SU-DHL-6 (cell line): ENCODE measurements around the gene STX10.

Experiments used
- H2AFZ ChIP-seq: fragments of 200-600 bp; sonication (generic); 2 replicates; pipeline ENCODE4 v1.6.1; 2014; ENCODE audit warnings: low read depth, mild to moderate bottlenecking, moderate library complexity, mixed read lengths, antibody characterized with exemption, low read length; ENCODE audit not compliant: severe bottlenecking
- H3F3A ChIP-seq: fragments of 200-600 bp; shearing (Covaris generic); 2 replicates; pipeline ENCODE4 v1.6.0; 2016; ENCODE audit warnings: antibody characterized with exemption, mild to moderate bottlenecking; ENCODE audit not compliant: insufficient read depth
- H3K27ac ChIP-seq: fragments of 200-600 bp; sonication (generic); 2 replicates; pipeline ENCODE4 v1.5.1; 2016; ENCODE audit warnings: low read depth, mild to moderate bottlenecking, low read length, moderate library complexity, mixed read lengths
- H3K27me3 ChIP-seq: fragments of 200-600 bp; sonication (generic), shearing (Covaris generic); 2 replicates; pipeline ENCODE4 v1.6.0; 2014; ENCODE audit warnings: mild to moderate bottlenecking, low read length
- H3K36me3 ChIP-seq: fragments of 200-600 bp; sonication (generic); 2 replicates; pipeline ENCODE4 v1.6.1; 2014; ENCODE audit warnings: mild to moderate bottlenecking, low read length, mixed read lengths
- H3K4me2 ChIP-seq: fragments of 300-600, 200-600 bp; shearing (Covaris generic), sonication (generic); 2 replicates; pipeline ENCODE4 v1.6.0; 2014; ENCODE audit warnings: low read length, low read depth, mild to moderate bottlenecking; ENCODE audit not compliant: poor library complexity, severe bottlenecking
- H3K4me3 ChIP-seq: fragments of 200-600 bp; sonication (generic); 2 replicates; pipeline ENCODE4 v1.5.1; 2014; ENCODE audit warnings: antibody characterized with exemption, low read length, mild to moderate bottlenecking, mixed read lengths; ENCODE audit not compliant: insufficient read depth, poor library complexity, severe bottlenecking
- H3K79me2 ChIP-seq: fragments of 200-600 bp; sonication (generic); 2 replicates; pipeline ENCODE4 v1.6.1; 2014; ENCODE audit warnings: mild to moderate bottlenecking, low read length, moderate library complexity; ENCODE audit not compliant: insufficient read depth
- H3K9ac ChIP-seq: fragments of 200-600 bp; sonication (generic); 2 replicates; pipeline ENCODE4 v1.7.0; 2014; ENCODE audit warnings: mild to moderate bottlenecking, low read length
- H3K9me2 ChIP-seq: fragments of 200-600 bp; sonication (generic); replicated peaks from 2 replicates; pipeline ENCODE4 v1.6.1; 2014; ENCODE audit warnings: low read length; ENCODE audit not compliant: insufficient read depth
- H3K9me3 ChIP-seq: fragments of 200-600 bp; sonication (generic); 2 replicates; pipeline ENCODE4 v1.6.1; 2014; ENCODE audit warnings: low read length, mixed read lengths; ENCODE audit not compliant: insufficient read depth
- H4K20me1 ChIP-seq: fragments of 200-600 bp; sonication (generic); 2 replicates; pipeline ENCODE4 v1.6.1; 2014; ENCODE audit warnings: low read depth, mild to moderate bottlenecking, antibody characterized with exemption, low read length, moderate library complexity, mixed read lengths
- CTCF ChIP-seq: fragments of 200-600 bp; sonication (generic); IDR thresholded peaks from one replicate; pipeline ENCODE4 v1.5.1; 2017; ENCODE audit warnings: antibody characterized with exemption, mild to moderate bottlenecking, low read length, moderate library complexity; ENCODE audit not compliant: insufficient read depth, poor library complexity, severe bottlenecking
- EZH2phosphoT487 ChIP-seq: fragments of 200-600 bp; sonication (generic), shearing (Covaris generic); conservative IDR thresholded peaks from 2 replicates; pipeline ENCODE4 v1.6.1; 2018; ENCODE audit warnings: mild to moderate bottlenecking, antibody characterized with exemption, low read length, moderate library complexity, mixed read lengths

STX10 gene

DNA sequence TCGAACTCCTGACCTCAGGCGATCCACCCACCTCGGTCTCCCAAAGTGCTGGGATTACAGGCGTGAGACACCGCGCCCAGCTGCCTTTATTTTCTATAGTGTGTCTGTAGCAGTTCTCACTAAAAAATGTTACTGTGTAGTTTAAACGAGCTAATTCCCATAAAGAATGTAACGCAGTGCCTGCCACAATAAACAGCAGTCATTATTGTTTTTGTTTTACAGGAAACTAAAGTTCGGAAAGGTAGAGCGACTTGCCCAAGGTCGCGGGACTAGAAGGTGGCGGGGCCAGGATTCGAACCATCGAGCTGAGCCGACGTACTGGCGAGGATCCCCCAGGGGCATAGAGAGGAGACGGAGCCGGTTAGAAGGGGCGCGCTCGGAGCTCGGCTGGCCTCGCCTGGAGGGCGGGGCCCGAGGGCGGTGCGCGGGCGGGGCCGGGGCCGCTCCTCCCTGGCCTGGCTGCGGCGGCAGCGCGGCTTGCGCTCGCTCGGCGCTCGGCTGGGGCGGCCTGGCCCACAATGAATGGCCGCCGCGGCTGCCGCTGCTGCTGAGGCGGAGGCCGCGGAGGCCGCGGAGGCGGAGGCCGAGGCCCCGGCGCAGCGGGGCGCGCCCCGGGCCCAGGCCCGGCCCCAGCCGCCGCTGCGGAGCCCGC is 32.3 kb downstream of the STX10 start, which contains the start of gene NACC1:
Gene NACC1, plus strand, starts transcription at position 493 of the 652 bp plus-strand sequence. CDS start 16,944 bp downstream, outside the sequence.
- Histone ChIP-seq H3K36me3 (0 out of 2 replicates have a peak, but pooled peaks cover 2% of the 10 kb centered on the region), H4K20me1 (no peaks in the 10 kb centered on the region), H3K27me3 (no peaks in the 10 kb centered on the region), H3F3A (peaks cover 8% of the 10 kb centered on the region), H3K9me3 (no peaks in the 10 kb centered on the region), H3K4me2 (peak within 1 kb of the TSS; percentile 74), H3K79me2 (peaks cover 56% of the 10 kb centered on the region), H3K27ac (peak within 1 kb of the TSS; percentile 79), H3K9ac (peak within 1 kb of the TSS; percentile 91), H3K9me2 (no peaks in the 10 kb centered on the region), H2AFZ (peak within 1 kb of the TSS; percentile 77), H3K4me3 (peak within 1 kb of the TSS; percentile 100)
- TF ChIP-seq CTCF (no peak), EZH2phosphoT487 (no peak)

GRCh38 chr19:13117176-13117771 is 32.9 kb downstream of the STX10 start:
- Histone ChIP-seq H3K9me2 (no peaks in the 10 kb centered on the region), H3F3A (peaks cover 8% of the 10 kb centered on the region), H3K27ac (peak overlapping the region; percentile 79), H3K27me3 (no peaks in the 10 kb centered on the region), H2AFZ (peak overlapping the region; percentile 77), H3K9ac (peak overlapping the region; percentile 79), H3K36me3 (0 out of 2 replicates have a peak, but pooled peaks cover 2% of the 10 kb centered on the region), H3K4me2 (peak overlapping the region; percentile 74), H3K79me2 (peaks cover 50% of the 10 kb centered on the region), H3K9me3 (no peaks in the 10 kb centered on the region), H4K20me1 (no peaks in the 10 kb centered on the region), H3K4me3 (peak overlapping the region; percentile 95)
- no peak for TF ChIP-seq CTCF
- no peak for TF ChIP-seq EZH2phosphoT487

DNA sequence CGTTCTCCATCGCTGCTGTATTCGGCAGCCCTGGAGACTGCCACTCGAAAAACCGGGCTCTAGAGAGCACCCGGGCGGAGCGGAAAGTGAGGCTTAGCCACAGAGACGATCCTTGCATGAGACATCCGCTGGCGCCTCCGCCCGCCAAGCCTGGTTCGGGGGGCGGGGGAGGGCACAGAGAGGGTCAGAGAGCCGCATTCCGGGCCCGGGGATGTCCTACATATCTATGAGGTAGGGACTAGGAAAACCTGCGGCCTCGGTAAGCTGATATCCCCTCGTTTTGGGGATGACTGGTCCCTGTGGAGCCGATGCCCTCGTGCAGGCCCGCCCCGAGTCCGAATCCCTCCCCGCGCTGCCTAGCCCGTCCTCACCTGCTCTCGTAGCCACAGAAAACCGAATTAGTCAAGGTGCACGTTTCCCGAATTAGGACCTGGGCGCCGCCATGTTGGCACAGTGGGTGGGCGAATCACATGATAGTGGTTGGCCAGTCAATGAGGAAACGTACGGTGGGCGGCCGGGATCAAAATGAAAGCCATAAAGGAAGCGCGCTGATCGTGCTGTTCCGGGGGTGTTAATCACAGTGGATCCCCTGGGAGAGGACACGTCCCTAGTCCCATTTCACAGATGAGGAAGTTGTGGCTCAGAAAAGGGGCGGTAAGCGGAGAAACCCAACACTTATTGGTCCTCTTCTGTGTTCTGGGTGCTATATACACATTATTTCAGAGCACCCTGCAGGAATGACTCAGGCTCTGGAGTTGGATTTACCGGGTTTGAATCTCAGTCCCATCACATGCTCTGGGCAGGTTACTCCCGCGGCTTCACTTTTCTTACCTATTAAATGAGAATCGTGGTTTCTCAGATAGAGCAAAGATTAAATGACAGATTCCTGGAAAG is 33.6 kb downstream of the STX10 start, which contains the start of gene TRMT1:
Gene TRMT1, minus strand, starts transcription at position 459 of the 894 bp plus-strand sequence. Its CDS starts 341 bp downstream, at position 118.
- H3K9me3 ChIP-seq, result no peaks in the 10 kb centered on the region
- H3K4me3 ChIP-seq, result peak within 1 kb of the TSS; percentile 95
- H3K27me3 ChIP-seq, result no peaks in the 10 kb centered on the region
- TF ChIP-seq CTCF, result no peak
- no peak for TF ChIP-seq EZH2phosphoT487
- no peaks in the 10 kb centered on the region for H3K9me2 ChIP-seq
- H3K9ac ChIP-seq, result peak within 1 kb of the TSS; percentile 79
- H3F3A ChIP-seq, result peaks cover 8% of the 10 kb centered on the region
- H3K36me3 ChIP-seq, result 0 out of 2 replicates have a peak, but pooled peaks cover 2% of the 10 kb centered on the region
- no peaks in the 10 kb centered on the region for H4K20me1 ChIP-seq
- peaks cover 43% of the 10 kb centered on the region for H3K79me2 ChIP-seq
- peak within 1 kb of the TSS; percentile 77 for H2AFZ ChIP-seq
- H3K27ac ChIP-seq, result peak within 1 kb of the TSS; percentile 79
- peak within 1 kb of the TSS; percentile 74 for H3K4me2 ChIP-seq
